HG03196 (cell line): Measurements from ENCODE around the gene FBXO36.

ENCODE experiments used
- ATAC-seq: cut with Tn5 transposase; IDR thresholded peaks from one replicate; pipeline ENCODE4 v1.9.1; 2021; ENCODE audit not compliant: unreplicated experiment

The FBXO36 gene

DNA sequence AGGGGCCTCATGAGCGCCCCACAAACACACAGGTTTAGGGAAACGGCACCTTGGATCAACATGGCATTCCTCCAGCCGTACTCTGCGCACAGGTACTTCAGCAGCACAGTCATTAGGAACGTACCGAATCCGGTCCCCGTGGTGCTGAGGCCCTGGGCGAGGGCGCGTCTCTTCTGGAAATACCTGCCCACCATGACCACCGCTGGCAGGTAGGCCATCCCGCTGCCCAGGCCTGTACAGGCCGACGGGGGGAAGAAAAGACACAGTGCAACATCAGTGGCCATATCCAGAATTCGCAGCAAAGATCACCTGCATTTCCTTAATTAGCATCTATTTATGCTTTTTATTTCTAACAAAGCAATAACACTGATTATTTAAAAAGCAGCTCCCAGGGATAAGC, 124.2 kb downstream of the FBXO36 start:
- no peak for ATAC-seq

DNA sequence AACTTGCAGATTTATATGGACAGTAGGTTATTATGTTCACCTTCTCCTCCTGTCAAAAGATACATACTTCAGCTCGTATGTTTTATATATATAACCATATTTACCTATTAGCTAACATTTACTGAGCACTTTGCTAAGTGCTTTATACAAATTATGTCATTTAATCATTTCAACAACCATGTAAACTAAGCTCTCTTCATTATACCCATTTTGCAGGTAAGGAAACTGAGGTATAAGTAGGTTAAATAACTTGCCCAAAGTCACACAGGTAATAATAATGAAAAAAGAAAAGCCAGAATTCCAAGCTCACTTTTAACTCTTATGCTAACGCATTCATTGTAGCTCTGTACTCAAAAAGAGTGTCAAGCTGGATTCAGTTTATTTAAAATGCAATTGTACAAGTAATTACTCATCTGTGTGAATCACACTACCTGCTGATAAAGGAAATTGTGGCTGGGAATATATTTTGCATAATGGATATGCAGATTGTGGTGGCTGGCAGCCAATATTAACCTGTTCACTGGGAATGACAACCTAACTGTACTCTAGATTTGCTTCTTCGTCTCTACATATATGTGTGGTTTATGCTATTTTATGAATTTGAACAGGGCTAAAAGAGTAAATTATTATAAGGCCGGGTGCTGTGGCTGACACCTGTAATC, 125.8 kb downstream of the FBXO36 start:
- ATAC-seq = no peak

DNA sequence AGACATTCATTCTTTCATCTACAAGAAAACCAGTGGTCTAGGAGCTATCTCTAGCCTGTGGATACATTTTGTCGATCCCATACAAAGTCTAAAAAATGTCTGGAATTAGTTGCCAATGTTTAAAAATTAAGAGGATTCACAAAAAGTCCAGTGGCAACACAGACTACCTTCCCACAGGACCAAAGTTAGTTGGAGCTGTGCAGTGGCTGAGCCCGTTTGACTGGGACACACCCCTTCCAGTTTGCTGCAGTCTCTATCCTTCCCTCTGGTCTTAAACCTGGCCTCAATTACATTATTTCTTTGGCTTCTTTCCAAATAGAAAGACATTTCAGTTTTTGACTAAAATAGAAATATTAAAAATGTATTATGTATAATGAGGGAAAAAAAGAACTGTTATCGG, 127.8 kb downstream of the FBXO36 start:
- ATAC-seq = no peak

DNA sequence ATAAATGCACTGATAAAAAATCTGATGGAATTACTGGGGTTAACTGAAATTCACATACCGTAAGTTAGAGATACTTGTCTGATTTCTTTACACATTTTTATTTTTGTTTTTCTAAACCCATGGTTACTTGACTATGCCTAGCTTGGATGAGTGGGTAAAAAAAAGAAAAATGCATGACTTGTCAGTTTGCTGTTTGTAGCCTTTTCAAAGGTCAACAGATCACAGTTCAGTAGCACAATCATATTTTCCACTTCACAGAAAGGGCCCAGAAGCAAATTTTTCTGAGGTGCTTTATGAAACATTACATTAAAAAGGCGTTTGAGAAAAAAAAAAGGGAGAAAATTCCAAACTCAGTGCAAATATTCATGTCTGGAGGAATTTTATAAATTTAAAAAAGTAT, 130.0 kb downstream of the FBXO36 start:
- no peak for ATAC-seq

DNA sequence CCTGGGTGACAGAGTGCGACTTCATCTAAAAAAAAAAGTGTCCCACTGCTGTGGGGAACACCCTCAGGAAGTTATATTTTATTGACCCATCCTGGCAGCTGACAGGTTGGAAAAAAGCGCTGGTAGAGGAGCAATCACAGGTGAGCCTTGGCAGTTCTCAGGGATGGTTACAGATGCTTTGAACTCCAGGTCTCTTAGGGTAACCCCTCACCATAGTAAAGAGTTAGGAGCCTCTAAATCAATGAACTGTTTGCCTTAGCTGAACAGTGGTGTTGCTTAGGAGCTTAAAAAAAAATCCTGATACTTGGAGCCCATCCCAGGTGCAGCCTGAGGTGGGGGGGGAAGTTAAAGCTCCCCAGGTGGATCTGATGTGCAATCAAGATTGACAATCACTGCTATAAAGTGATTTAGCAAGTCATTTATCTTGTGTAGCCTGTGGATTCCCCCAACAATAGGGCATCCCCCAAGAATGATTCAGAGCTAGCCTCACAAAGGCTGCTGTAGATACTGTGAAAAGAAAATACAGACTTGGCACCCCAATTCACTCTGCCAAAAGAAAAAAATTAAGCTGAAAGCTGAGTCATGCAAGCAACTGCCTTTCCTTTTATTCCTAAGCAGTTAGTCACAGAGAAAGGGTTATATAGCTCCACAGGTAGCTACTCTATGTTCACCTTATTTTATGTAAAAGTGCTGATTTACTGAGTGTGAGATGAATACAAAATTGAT, 131.6 kb downstream of the FBXO36 start:
- no peak for ATAC-seq

DNA sequence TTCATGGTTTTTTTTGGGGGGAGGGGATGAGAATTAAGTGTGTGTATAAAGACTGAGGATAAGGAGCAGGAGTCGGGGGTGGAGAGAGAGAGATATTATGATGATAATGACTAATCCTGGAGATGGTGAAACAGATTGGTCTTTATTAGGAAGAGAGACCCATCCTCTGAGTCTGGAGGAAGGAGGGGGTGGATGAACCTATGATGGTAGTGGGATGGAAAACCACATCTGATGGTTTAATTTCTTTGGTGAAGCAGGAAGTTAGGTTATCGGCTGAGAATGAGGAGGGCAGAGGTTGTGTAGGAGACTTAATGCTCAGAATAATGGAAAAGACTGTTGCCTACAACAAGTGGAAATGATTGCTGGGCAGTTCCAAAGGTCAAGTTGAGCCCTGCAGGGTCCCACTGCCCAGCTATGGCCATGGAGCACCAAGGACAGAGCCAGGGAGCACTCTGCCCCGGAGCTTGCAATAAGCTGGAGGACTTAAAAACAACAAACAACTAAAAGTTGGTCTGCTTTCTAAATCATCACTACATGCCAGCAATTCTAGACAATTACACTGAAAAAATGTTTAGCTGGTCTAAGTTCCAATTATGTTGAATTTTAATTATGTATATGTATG, 138.5 kb downstream of the FBXO36 start:
- ATAC-seq = no peak
